ENCODE measurements around the gene LGMN.

Gene LGMN

GRCh38 chr14:92748259-92749016 lies at the start of gene LGMN (continued):
- TF ChIP-seq GLI4 (tag by site-specific recombination; IDR thresholded peaks at IDR 0.05): no peak; the same call in 1 of the 2 replicates
- no peak for TF ChIP-seq ZNF175 (tag by site-specific recombination; IDR thresholded peaks at IDR 0.05)
- no peak for TF ChIP-seq ZNF664 (tag by site-specific recombination; IDR thresholded peaks at IDR 0.05)
- no peak for TF ChIP-seq ZNF140 (tag by site-specific recombination; IDR thresholded peaks at IDR 0.05)
- TF ChIP-seq ZNF521 (tag by site-specific recombination; IDR thresholded peaks at IDR 0.05): no peak
- TF ChIP-seq GLIS2 (tag by site-specific recombination; IDR thresholded peaks at IDR 0.05): peak; percentile 55; the same call in 1 of the 2 replicates
- TF ChIP-seq ZNF404 (tag by site-specific recombination; IDR thresholded peaks at IDR 0.05): no peak
- no peak for TF ChIP-seq ZBTB1 (tag by site-specific recombination; IDR thresholded peaks at IDR 0.05)
- TF ChIP-seq ZBTB11 (tag by site-specific recombination; conservative IDR thresholded peaks at IDR 0.05; ENCODE audit: low read depth): no peak
- no peak for TF ChIP-seq ZBTB49 (tag by site-specific recombination; IDR thresholded peaks at IDR 0.05; ENCODE audit: low read depth)
- TF ChIP-seq PRDM2 (tag by site-specific recombination; IDR thresholded peaks at IDR 0.05; ENCODE audit: borderline replicate concordance): no peak
- TF ChIP-seq ZNF394 (tag by site-specific recombination; IDR thresholded peaks at IDR 0.05; ENCODE audit: borderline replicate concordance): no peak; the same call in 1 of the 2 replicates
- TF ChIP-seq OVOL3 (tag by site-specific recombination; IDR thresholded peaks at IDR 0.05): no peak
- no peak for TF ChIP-seq ZNF624 (tag by site-specific recombination; IDR thresholded peaks at IDR 0.05)
- TF ChIP-seq ZNF449 (tag by site-specific recombination; IDR thresholded peaks at IDR 0.05): no peak; the same call in 1 of the 2 replicates
- no peak for TF ChIP-seq MEIS1 (CRISPR knock-in tag; IDR thresholded peaks at IDR 0.05; ENCODE audit: borderline replicate concordance)
- peak; percentile 45; the same call in 1 of the 2 replicates for TF ChIP-seq OSR2 (tag by site-specific recombination; IDR thresholded peaks at IDR 0.05)
- no peak for TF ChIP-seq YY2 (tag by site-specific recombination; IDR thresholded peaks at IDR 0.05)
- TF ChIP-seq MZF1 (tag by site-specific recombination; IDR thresholded peaks at IDR 0.05; ENCODE audit: borderline replicate concordance): no peak
- peak; percentile 70 for TF ChIP-seq ZIC2 (tag by site-specific recombination; IDR thresholded peaks at IDR 0.05)

All from HEK293 (cell line).